ENCODE results near the gene PRDM11. TPM values are rescaled to one million over a fixed set of nuclear protein-coding genes. Genes with fewer than 3 reads are reported as not detected.
A peak's percentile ranks its signal among the peaks of the same experiment; 100 is the strongest.
"Not testable (repeated sequence)": the region's sequence is repeated elsewhere in the genome, so short reads cannot be mapped to it uniquely, and the experiment has no call there.

The PRDM11 gene
- total RNA-seq, 4 donors from 2014 or later, result 5.0 to 15.4 (median 9.5) TPM

GRCh38 chr11:45247433-45247832, 101.0 kb downstream of the PRDM11 start:
- in situ Hi-C loops (cut with MboI; ENCODE audit: low sequenced_read_pairs in 4 of 4) (no loop called here), intact Hi-C loops (cut with DNase I; ENCODE audit: low total_unique reads) (no loop called here)
- no peak overlapping the region for H3K27ac ChIP-seq
- no peaks in the 10 kb centered on the region for H3K27me3 ChIP-seq
- no peaks in the 10 kb centered on the region for H3K36me3 ChIP-seq
- DNase-seq (no peak), ATAC-seq (no peak)
- H3K4me3 ChIP-seq, result no peak overlapping the region
- no peak for TF ChIP-seq POLR2A (IDR thresholded peaks at IDR 0.05)
- TF ChIP-seq CTCF (IDR thresholded peaks at IDR 0.05 in 4 of 5, conservative IDR thresholded peaks at IDR 0.05 in 1 of 5), result no peak
- peaks cover 6 to 10% of the 10 kb centered on the region in 2 donors for H3K4me1 ChIP-seq
- no peaks in the 10 kb centered on the region for H3K9me3 ChIP-seq

GRCh38 chr11:45248501-45249011, 102.1 kb downstream of the PRDM11 start:
- H3K27ac ChIP-seq, result no peak overlapping the region
- H3K4me3 ChIP-seq, result no peak overlapping the region
- in situ Hi-C loops (cut with MboI; ENCODE audit: low sequenced_read_pairs in 4 of 4), result no loop called here
- intact Hi-C loops (cut with DNase I; ENCODE audit: low total_unique reads), result no loop called here
- DNase-seq (no peak), ATAC-seq (no peak)
- TF ChIP-seq CTCF (IDR thresholded peaks at IDR 0.05 in 4 of 5, conservative IDR thresholded peaks at IDR 0.05 in 1 of 5), result no peak
- no peak for TF ChIP-seq POLR2A (IDR thresholded peaks at IDR 0.05)
- H3K4me1 ChIP-seq, result peaks cover 6 to 10% of the 10 kb centered on the region in 2 donors
- H3K9me3 ChIP-seq, result no peaks in the 10 kb centered on the region
- H3K27me3 ChIP-seq, result no peaks in the 10 kb centered on the region
- no peaks in the 10 kb centered on the region for H3K36me3 ChIP-seq

- DNase-seq; intact Hi-C loops (cut with DNase I; ENCODE audit: low total_unique reads); H3K27ac ChIP-seq; H3K27me3 ChIP-seq; ATAC-seq; H3K36me3 ChIP-seq; H3K9me3 ChIP-seq; in situ Hi-C loops (cut with MboI; ENCODE audit: low sequenced_read_pairs in 4 of 4); H3K4me3 ChIP-seq: not testable (repeated sequence)
- peaks cover 6 to 10% of the 10 kb centered on the region in 2 donors for H3K4me1 ChIP-seq
Observed at GRCh38 chr11:45249372-45249771, 102.9 kb downstream of the PRDM11 start.

- H3K4me1 ChIP-seq, result peaks cover 5 to 8% of the 10 kb centered on the region in 2 donors
- intact Hi-C loops (cut with DNase I; ENCODE audit: low total_unique reads) (no loop called here), in situ Hi-C loops (cut with MboI; ENCODE audit: low sequenced_read_pairs in 4 of 4) (no loop called here)
- no peak for DNase-seq
- no peaks in the 10 kb centered on the region for H3K9me3 ChIP-seq
- TF ChIP-seq CTCF (IDR thresholded peaks at IDR 0.05 in 4 of 5, conservative IDR thresholded peaks at IDR 0.05 in 1 of 5), result no peak
- no peak for TF ChIP-seq POLR2A (IDR thresholded peaks at IDR 0.05)
- no peak overlapping the region for H3K27ac ChIP-seq
- no peak for ATAC-seq
- no peak overlapping the region for H3K4me3 ChIP-seq
- H3K36me3 ChIP-seq, result no peaks in the 10 kb centered on the region
- H3K27me3 ChIP-seq, result no peaks in the 10 kb centered on the region
Observed at GRCh38 chr11:45250035-45250718, 103.7 kb downstream of the PRDM11 start.

GRCh38 chr11:45252134-45252856, 105.9 kb downstream of the PRDM11 start:
- H3K27ac ChIP-seq, result no peak overlapping the region
- H3K4me3 ChIP-seq, result no peak overlapping the region

More at GRCh38 chr11:45252134-45252856, 105.9 kb downstream of the PRDM11 start:
- peaks cover 0 to 3% (median 0%) of the 10 kb centered on the region in 3 donors for H3K27me3 ChIP-seq
- H3K9me3 ChIP-seq, result no peaks in the 10 kb centered on the region
- in situ Hi-C loops (cut with MboI; ENCODE audit: low sequenced_read_pairs in 4 of 4) (no loop called here), intact Hi-C loops (cut with DNase I; ENCODE audit: low total_unique reads) (no loop called here)
- H3K4me1 ChIP-seq, result no peaks in the 10 kb centered on the region
- H3K36me3 ChIP-seq, result no peaks in the 10 kb centered on the region
- TF ChIP-seq POLR2A (IDR thresholded peaks at IDR 0.05), result no peak
- peak; percentile 43 to 76 (median 62) for TF ChIP-seq CTCF (IDR thresholded peaks at IDR 0.05 in 4 of 5, conservative IDR thresholded peaks at IDR 0.05 in 1 of 5)
- ATAC-seq, result peak; percentile 62 to 89
- DNase-seq, result peak; percentile 28 to 53

Data from gastrocnemius medialis (tissue), 4 donors.